K562 (cell line): ENCODE results near the gene MBD2. TPM values are rescaled to one million over a fixed set of nuclear protein-coding genes. Genes with fewer than 3 reads are reported as not detected.

Source experiments
- CBFA2T2 ChIP-seq: fragments of 450-650 bp; conservative IDR thresholded peaks from 2 replicates; pipeline ENCODE4 v1.6.1; 2017; ENCODE audit warnings: mild to moderate bottlenecking
- CHD7 ChIP-seq: fragments of 200-600 bp; sonication (generic); IDR thresholded peaks from one replicate; pipeline ENCODE4 v1.6.1; 2012; ENCODE audit warnings: mild to moderate bottlenecking, low read depth, low read length, inconsistent platforms
- MTA2 ChIP-seq: fragments of 450-650 bp; IDR thresholded peaks from 2 replicates; pipeline ENCODE4 v1.6.1; 2016; ENCODE audit warnings: low read depth
- MXD1 ChIP-seq: fragments of 250-450 bp; sonication (Bioruptor Pico); IDR thresholded peaks from 2 replicates; pipeline ENCODE4 v1.8.0; 2021; ENCODE audit warnings: borderline replicate concordance, mild to moderate bottlenecking, moderate library complexity; ENCODE audit not compliant: poor library complexity, severe bottlenecking
- NCOR1 ChIP-seq: fragments of 450-650 bp; IDR thresholded peaks from 2 replicates; pipeline ENCODE4 v1.6.1; 2016; ENCODE audit warnings: mild to moderate bottlenecking, moderate library complexity
- PREB ChIP-seq: sonication (generic); formaldehyde crosslinking; IDR thresholded peaks from 2 replicates; pipeline ENCODE4 v1.8.1; 2023; ENCODE audit warnings: mild to moderate bottlenecking, missing genetic modification reagents
- SIRT6 ChIP-seq: IDR thresholded peaks from one replicate; pipeline ENCODE4 v1.6.1; 2012; ENCODE audit warnings: low read depth, mild to moderate bottlenecking, control low read depth, inconsistent platforms, low read length, moderate library complexity
- SMARCC2 ChIP-seq: fragments of 450-650 bp; IDR thresholded peaks from 2 replicates; pipeline ENCODE4 v1.6.1; 2017; ENCODE audit warnings: antibody characterized with exemption, moderate library complexity, mild to moderate bottlenecking, low read depth
- STAG1 ChIP-seq: sonication (generic); formaldehyde crosslinking; IDR thresholded peaks from 2 replicates; pipeline ENCODE4 v1.5.0; 2020; ENCODE audit warnings: missing genetic modification reagents, borderline replicate concordance
- TRIM24 ChIP-seq, 2 experiments: fragments of 450-650 bp; IDR thresholded peaks; 2 replicates each; pipeline ENCODE4 v1.6.1; 2016
- ZNF583 ChIP-seq: fragments of 250-450 bp; sonication (Bioruptor Pico); IDR thresholded peaks from 2 replicates; pipeline ENCODE4 v1.4.0; 2020
- ZNF586 ChIP-seq: fragments of 450-650 bp; formaldehyde crosslinking; conservative IDR thresholded peaks from 2 replicates; pipeline ENCODE4 v1.4.0; 2020; ENCODE audit warnings: mild to moderate bottlenecking, moderate library complexity
- polyA plus RNA-seq, 8 experiments: library from polyadenylated mRNA; depleted of rRNA in 4 of 8; stranded (reverse) in 5 of 8; unstranded in 3 of 8; fragments of >200 nt; fragmentation: Nextera tagmentation in 2 of 8; fragmentation: Illumina TruSeq in 1 of 8; extraction: Ambion mirVana in 2 of 8; extraction: Trizol in 1 of 8; gene quantifications; 2 replicates each; pipeline versions ENCODE4 v1.2.1 to v1.2.3, GENCODE V29; 2011 to 2014; ENCODE audit warnings: inconsistent platforms in 1 of 8, missing spikeins in 1 of 8
- total RNA-seq, 7 experiments: library from RNA; depleted of rRNA in 6 of 7; stranded (reverse); fragments of >200 nt in 6 of 7; fragmentation: Illumina TruSeq in 2 of 7; extraction: Trizol in 2 of 7; gene quantifications; 2 replicates each; pipeline versions ENCODE4 v1.2.1 to v1.2.3, GENCODE V29; 2011 to 2021; ENCODE audit warnings: low replicate concordance in 1 of 7

Gene MBD2
- total and polyA plus RNA-seq, 9 of the 15 experiments (the other 6 are each of a cell fraction or from before 2014, with no cell fraction given), result 4.4 to 40.2 (median 13.9) TPM

GRCh38 chr18:54197747-54198411, 26.6 kb downstream of the MBD2 start (continued):
- TF ChIP-seq CHD7, result no peak
- TF ChIP-seq STAG1, result no peak
- TF ChIP-seq CBFA2T2, result peak; percentile 49; the same call in 1 of the 2 replicates
- TF ChIP-seq TRIM24 (IDR thresholded peaks at IDR 0.05), result 0 out of 4 replicates have a peak, but pooled peaks of 1 of the 2 experiments have one; percentile 45
- peak; percentile 54 for TF ChIP-seq MTA2
- no peak for TF ChIP-seq SMARCC2
- no peak for TF ChIP-seq SIRT6
- TF ChIP-seq PREB (CRISPR knock-in tag), result no peak
- no peak for TF ChIP-seq ZNF583 (CRISPR knock-in tag)
- no peak for TF ChIP-seq MXD1 (CRISPR knock-in tag)
- peak; percentile 36; the same call in 1 of the 2 replicates for TF ChIP-seq NCOR1
- TF ChIP-seq ZNF586, result no peak
- TF ChIP-seq, all 486 proteins: peak for 15
